ENCODE data around the gene FCER1G.

FCER1G gene

GRCh38 chr1:161207173-161207572 lies 7.9 kb upstream of the FCER1G start:
- no peak for TF ChIP-seq CTCF (IDR thresholded peaks at IDR 0.05; ENCODE audit: borderline replicate concordance, insufficient read depth, low read depth, low read length)
- H3K4me3 ChIP-seq (ENCODE audit: low read depth, low read length), result no peak overlapping the region

GRCh38 chr1:161209790-161210409 lies 5.2 kb upstream of the FCER1G start:
- no peak overlapping the region for H3K4me3 ChIP-seq (ENCODE audit: low read depth, low read length)
- TF ChIP-seq CTCF (IDR thresholded peaks at IDR 0.05; ENCODE audit: borderline replicate concordance, insufficient read depth, low read depth, low read length), result peak; percentile 86

GRCh38 chr1:161214369-161214768 lies 726 bp upstream of the FCER1G start:
- TF ChIP-seq CTCF (IDR thresholded peaks at IDR 0.05; ENCODE audit: borderline replicate concordance, insufficient read depth, low read depth, low read length), result no peak
- H3K4me3 ChIP-seq (ENCODE audit: low read depth, low read length), result no peak overlapping the region

GRCh38 chr1:161216945-161217712 lies 2.0 kb downstream of the FCER1G start:
- no peak overlapping the region for H3K4me3 ChIP-seq (ENCODE audit: low read depth, low read length)
- no peak for TF ChIP-seq CTCF (IDR thresholded peaks at IDR 0.05; ENCODE audit: borderline replicate concordance, insufficient read depth, low read depth, low read length)

GRCh38 chr1:161217831-161218230 lies 2.7 kb downstream of the FCER1G start:
- H3K4me3 ChIP-seq (ENCODE audit: low read depth, low read length), result no peak overlapping the region
- TF ChIP-seq CTCF (IDR thresholded peaks at IDR 0.05; ENCODE audit: borderline replicate concordance, insufficient read depth, low read depth, low read length), result no peak

GRCh38 chr1:161218301-161219077 lies 3.4 kb downstream of the FCER1G start:
- no peak overlapping the region for H3K4me3 ChIP-seq (ENCODE audit: low read depth, low read length)
- TF ChIP-seq CTCF (IDR thresholded peaks at IDR 0.05; ENCODE audit: borderline replicate concordance, insufficient read depth, low read depth, low read length), result no peak

Data from GM12875 (cell line).